GM18505 (cell line): ENCODE results near the gene PPP1R10.
"Not testable (repeated sequence)": the region's sequence is repeated elsewhere in the genome, so short reads cannot be mapped to it uniquely, and the experiment has no call there.

ENCODE experiments used
- ATAC-seq: cut with Tn5 transposase; IDR thresholded peaks from one replicate; pipeline ENCODE4 v1.9.1; 2021; ENCODE audit not compliant: unreplicated experiment
- POLR2A ChIP-seq: IDR thresholded peaks from 4 replicates; pipeline ENCODE4 v1.6.1; 2011; ENCODE audit warnings: borderline replicate concordance; ENCODE audit not compliant: insufficient read depth, insufficient read length; ENCODE audit errors: extremely low read depth

PPP1R10 gene

GRCh38 chr6:30616811-30617564 is at the start of gene PPP1R10:
PPP1R10 (minus strand) TSS chr6:30617243; CDS start chr6:30609944, 7,299 bp downstream.
- peak; percentile 100 for TF ChIP-seq POLR2A
- ATAC-seq: peak; percentile 75

DNA sequence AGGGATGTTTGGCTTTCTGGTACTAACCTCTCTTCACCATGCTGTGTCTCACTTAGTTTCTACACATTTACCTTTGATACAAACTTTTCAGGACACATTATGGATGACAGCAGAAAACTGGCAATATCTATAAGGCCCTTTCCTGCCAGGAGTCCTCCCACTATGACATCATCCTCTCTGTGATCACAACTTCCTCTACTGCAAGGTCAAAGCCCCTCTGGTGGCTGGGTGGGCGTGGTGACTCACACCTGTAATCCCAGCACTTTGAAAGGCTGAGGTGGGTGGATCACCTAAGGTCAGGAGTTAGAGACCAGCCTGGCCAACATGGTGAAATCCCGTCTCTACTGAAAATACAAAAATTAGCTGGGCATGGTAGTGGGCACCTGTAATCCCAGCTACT is 49.3 kb upstream of the PPP1R10 start:
- not testable (repeated sequence) for ATAC-seq

DNA sequence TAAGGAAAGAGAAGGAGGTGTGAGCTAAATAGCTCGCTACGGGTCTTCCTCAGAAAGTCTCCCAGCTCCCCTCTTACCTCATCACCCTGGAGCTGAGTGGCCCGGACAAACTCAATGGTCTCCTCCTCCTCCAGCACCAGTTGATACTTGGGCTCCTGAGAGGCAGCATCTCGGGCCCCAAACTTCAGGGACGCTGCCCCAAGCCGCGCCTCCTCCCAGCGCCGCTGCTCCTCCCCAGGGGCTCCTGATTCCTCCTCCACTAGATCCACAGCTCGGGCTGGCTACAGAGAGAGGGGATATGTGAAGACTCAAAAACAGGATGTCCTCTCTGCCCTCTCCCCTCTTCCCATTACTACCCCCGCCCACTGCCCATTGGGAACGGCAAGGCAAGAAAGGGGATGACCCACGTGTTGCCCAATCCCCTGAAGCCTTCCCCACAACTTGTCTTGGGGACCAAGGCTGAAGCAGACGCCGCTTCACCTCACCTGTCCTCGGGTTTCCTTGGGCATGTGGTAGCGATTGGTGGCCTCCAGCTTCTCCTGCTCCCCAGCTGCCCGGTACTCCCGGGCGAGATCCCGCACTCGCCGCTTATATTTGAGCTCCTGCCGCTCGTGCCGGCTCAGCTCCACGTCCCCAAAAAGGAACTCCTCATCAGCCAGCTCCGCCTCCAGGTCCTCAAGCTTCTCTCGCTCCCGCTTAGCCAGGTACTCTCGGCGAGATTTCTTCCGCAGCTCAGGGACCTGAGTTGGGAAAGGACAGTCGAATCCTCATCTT is 48.1 kb upstream of the PPP1R10 start:
- no peak for ATAC-seq
- TF ChIP-seq POLR2A: no peak

GRCh38 chr6:30657922-30658321 is 40.9 kb upstream of the PPP1R10 start:
- not testable (repeated sequence) for ATAC-seq

DNA sequence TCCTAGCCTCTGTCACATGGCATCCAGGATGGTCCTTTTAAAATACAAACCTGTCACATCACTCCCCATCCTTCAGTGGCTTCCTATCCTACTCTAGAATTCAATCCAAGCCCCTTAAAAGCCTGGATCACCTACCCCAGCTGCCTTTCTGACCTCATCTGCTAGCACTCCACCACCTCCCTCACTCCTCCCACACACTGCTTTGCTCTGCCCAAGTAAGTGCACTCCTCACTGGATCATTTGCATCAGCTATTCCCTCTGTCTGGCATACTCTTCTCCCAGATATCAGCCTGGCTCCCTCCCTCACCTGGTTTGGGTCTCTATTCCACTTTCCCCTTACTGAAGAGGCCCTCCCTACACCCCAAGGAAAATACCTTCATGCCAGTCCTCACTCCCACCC is 40.4 kb upstream of the PPP1R10 start:
- no peak for TF ChIP-seq POLR2A
- no peak for ATAC-seq

GRCh38 chr6:30656513-30656912 is 39.5 kb upstream of the PPP1R10 start:
- TF ChIP-seq POLR2A: no peak
- no peak for ATAC-seq

- TF ChIP-seq POLR2A: no peak
- ATAC-seq: no peak
Observed at GRCh38 chr6:30655743-30656094, 38.7 kb upstream of the PPP1R10 start.

GRCh38 chr6:30654798-30655742 is 38.0 kb upstream of the PPP1R10 start:
- ATAC-seq: no peak
- no peak for TF ChIP-seq POLR2A

DNA sequence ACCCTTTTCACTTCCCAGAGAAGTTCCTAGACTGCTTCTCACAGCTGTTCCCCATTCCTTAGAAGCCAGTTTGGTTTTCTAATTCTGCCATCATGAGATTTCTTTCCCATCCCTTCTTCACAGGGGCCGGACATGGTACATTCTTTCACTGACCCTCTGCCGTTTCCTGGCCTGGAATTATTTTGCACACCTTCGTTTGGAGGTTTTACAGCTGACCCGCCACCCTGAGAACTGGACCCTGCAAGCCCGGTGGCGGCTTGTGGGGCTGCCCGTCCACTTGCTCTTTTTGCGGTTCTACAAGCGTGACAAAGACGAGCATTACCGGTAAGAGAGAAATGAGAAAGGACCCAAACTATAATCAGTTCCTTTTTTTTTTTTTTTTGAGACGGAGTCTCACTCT is 34.1 kb upstream of the PPP1R10 start:
- ATAC-seq: no peak
- TF ChIP-seq POLR2A: no peak

DNA sequence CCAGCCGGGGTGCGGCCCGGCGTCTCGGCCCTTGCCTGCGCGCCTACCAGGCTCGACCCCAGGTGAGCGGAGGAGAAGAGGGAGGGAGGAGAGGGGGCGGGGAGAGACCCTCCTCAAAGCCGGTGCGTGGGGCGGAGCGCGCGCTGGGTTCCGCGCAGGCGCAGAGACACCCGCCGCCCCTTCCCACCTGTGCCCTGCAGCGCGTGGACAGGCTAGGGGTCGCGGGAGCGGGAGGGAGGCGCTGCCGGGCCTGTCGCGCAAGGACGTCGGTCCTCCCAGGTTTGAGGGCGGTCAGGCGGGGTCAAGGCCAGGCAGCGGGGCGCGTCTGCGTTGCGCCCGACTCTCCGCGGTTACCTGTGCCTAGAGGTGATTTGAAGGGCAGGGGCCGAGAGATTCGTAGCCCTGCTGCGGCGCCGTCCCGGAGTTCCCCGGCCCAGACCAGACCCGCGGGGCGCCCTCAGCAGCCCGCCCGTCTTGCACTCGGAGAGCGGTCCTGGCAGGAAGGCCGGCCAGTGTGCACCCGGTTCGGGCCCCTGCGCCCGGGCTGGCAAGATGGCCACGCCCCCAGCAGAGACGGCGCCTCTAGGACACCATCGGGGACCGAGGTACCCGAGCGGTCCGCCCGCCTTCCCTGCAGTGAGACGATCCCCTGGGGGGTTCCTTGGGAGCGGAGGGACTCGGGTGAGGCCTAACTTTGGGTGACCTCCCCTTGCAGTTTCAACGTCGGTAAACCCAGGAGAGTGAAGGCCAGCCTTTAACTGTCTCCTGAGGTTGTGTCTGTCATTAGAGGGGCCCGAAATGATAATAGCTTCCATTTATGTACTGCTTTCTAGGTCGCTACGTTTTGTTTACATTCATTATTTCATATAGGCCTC is 30.4 kb upstream of the PPP1R10 start:
- peak; percentile 57 for ATAC-seq
- TF ChIP-seq POLR2A: peak; percentile 30

GRCh38 chr6:30646450-30647241 is 29.6 kb upstream of the PPP1R10 start, which contains the start of gene C6orf136:
C6orf136 (plus strand) TSS chr6:30647133; CDS start chr6:30647232, 99 bp downstream.
- no peak for TF ChIP-seq POLR2A
- ATAC-seq: peak; percentile 63

- no peak for TF ChIP-seq POLR2A
- no peak for ATAC-seq
Observed at GRCh38 chr6:30645989-30646388, 28.9 kb upstream of the PPP1R10 start.
